Activated naive CD8-positive, alpha-beta T cell treated with anti-CD3 and anti-CD28 coated beads, Interleukin-2, amount 50 U/mL, for 16 hours (primary cell): ENCODE data around the gene KDM1B.
"Not testable (repeated sequence)": the region's sequence is repeated elsewhere in the genome, so short reads cannot be mapped to it uniquely, and the experiment has no call there.

Experiments
- DNase-seq: peaks from one replicate; pipeline ENCODE4 v3.0.0-alpha.2; 2020; ENCODE audit warnings: low read depth, low spot score

Gene KDM1B

GRCh38 chr6:18189196-18189595 lies 34.0 kb downstream of the KDM1B start:
- DNase-seq = no peak

GRCh38 chr6:18192026-18192425 lies 36.8 kb downstream of the KDM1B start:
- no peak for DNase-seq

DNA sequence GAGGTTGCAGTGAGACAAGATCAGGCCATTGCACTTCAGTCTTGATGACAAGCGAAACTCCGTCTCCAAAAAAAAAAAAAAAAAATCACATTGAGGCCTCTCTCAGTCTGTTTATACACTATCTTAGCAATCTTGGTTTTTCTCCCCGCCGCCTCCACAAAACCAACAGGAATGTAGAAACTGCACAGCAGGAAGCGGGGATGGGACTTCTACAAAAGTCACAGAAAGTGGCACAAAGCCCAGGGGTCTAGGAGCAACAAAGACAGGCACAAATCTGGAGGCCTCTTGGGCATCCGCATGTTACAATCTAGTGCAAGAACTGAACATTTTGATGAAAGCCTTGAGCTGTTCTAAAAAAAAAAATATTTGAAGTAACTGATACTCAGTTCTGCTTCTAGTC lies 48.6 kb downstream of the KDM1B start:
- DNase-seq = no peak

DNA sequence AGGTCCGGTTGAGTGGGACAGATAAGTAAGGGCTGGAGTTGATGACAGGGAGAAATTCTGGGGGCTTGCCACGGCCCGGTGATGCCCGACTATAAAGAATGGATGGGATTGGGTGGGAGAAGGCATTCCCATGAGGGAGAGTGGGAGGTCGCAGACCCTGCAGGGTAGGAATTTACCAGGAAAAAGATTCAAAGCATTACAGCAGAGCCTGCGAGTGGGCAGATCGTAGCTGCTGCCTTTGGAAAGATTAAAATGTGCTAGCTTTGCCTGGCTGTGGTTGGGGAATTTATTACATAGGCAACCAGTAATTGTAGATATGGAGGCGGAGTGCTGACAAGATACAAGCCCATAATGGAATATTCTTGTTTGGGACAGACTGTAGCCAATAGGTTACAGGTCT lies 49.5 kb downstream of the KDM1B start:
- DNase-seq = no peak

GRCh38 chr6:18206591-18206990 lies 51.4 kb downstream of the KDM1B start:
- DNase-seq = no peak

- DNase-seq = no peak
Measured at GRCh38 chr6:18207438-18207837, 52.2 kb downstream of the KDM1B start.

DNA sequence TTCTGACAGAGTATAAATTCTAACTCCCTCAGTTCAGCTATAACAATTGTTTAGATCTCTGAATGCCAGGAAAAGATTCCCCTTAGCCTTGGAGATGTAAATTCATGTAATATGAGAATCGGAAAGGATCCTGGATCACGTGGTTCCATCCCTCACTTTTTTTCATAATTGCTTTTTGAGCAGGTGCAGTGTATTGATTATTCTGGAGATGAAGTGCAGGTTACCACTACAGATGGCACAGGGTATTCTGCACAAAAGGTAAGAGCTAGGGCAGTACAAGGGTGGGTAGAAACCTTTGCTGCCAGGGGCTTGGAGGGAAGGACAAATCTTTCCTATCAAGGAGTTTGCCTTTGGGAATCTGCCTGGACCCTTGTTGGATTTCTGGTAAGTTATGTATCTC lies 52.7 kb downstream of the KDM1B start:
- DNase-seq = no peak

DNA sequence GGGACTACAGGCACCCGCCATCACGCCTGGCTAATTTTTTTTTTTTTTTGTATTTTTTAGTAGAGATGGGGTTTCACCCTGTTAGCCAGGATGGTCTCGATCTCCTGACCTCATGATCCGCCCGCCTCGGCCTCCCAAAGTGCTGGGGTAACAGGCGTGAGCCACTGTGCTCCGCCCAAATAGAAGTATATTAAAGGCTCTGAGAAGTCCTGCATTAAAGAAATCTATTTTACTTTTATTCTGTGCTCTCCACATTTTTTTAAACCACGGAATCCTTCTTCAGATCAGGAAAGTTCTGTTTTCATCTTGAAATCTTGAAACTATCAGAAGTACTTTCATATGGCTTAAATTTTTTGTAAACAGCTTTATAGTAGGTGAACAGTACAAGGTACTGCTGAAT lies 53.6 kb downstream of the KDM1B start:
- not testable (repeated sequence) for DNase-seq

GRCh38 chr6:18209539-18210197 lies 54.4 kb downstream of the KDM1B start:
- no peak for DNase-seq

GRCh38 chr6:18210707-18211106 lies 55.5 kb downstream of the KDM1B start:
- no peak for DNase-seq

DNA sequence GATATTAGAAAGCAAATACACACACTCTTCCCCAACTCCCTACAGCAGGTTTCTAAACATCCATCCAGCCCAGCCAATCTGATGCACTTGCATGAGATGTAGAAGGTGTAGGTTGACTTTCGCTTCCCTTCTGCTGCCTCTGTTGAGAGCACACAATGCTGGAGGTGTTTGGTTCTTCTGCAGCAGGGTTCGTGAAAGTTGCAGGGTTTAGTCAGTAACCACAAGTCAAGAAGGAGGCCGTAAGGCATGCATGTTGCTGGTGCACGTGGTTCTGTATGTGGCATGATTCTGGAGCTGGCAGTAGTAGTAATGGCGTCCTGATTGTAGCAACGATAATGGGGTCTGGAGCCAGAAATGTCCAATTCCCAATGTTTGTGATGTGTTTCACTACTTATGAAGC lies 56.1 kb downstream of the KDM1B start:
- no peak for DNase-seq

DNA sequence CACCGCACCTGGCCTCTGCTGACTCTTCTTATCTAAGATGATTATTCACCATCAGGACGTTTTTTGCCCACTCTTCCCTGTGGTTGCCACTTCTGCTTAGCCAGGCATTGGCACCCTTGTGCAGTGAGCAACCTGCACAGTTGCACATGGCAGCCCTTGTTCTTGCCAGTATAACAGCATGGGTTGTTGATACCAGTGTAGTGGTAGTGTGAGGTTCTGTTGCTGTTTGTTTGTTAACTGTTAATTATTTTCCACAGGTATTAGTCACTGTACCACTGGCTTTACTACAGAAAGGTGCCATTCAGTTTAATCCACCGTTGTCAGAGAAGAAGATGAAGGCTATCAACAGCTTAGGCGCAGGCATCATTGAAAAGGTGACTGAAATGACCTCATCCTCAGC lies 57.0 kb downstream of the KDM1B start:
- DNase-seq = no peak

DNA sequence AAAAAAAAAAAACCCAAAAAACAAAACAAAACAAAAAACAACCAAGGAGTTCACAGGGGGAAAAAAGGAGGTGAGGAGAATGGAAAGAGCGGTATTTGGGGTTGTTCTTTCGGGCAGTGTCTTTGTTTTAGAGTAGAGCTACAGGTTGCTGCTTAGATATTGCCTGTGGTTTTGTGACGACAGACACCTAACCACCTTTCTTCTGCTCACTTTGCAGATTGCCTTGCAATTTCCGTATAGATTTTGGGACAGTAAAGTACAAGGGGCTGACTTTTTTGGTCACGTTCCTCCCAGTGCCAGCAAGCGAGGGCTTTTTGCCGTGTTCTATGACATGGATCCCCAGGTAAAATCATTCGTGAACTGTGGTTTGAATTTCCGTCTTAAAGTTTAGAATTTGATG lies 58.2 kb downstream of the KDM1B start:
- DNase-seq = no peak

DNA sequence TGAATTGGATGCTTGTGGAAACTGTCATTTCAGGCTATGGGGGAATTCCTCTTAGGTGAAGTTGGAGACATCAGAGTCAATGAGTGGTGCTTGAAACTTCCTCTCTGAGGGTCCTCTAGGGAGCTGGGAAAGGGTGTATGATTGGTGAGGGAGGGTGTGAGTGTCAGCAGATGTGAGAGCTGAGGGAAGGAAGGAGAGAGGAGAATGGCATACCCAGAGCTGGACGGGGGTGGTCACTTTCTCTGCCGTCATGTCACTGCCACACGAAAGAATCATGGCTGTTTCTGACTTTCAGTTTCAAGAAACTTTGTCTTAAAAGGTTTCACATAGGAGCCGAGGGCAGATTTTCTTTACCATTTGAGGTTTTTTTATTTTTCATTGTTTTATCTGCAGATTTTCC lies 58.8 kb downstream of the KDM1B start:
- no peak for DNase-seq

DNA sequence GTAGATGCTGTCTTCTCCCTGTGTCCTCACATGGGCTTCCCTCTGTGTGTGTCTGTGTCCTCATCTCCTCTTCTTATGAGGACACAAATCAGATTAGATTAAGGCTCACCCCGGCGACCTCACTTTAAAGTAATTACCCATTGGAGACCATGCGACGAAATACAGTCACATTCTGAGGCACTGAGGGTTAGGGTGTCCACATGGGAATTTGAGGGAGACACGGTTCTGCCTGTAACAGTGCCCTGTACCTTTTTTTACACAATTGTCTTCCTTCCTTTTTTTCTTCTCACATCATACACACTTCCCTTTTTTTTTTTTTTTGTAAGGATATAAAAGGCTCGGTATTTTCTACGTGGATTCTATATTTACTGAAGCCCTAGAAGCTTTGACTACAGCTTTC lies 60.2 kb downstream of the KDM1B start:
- DNase-seq = no peak

DNA sequence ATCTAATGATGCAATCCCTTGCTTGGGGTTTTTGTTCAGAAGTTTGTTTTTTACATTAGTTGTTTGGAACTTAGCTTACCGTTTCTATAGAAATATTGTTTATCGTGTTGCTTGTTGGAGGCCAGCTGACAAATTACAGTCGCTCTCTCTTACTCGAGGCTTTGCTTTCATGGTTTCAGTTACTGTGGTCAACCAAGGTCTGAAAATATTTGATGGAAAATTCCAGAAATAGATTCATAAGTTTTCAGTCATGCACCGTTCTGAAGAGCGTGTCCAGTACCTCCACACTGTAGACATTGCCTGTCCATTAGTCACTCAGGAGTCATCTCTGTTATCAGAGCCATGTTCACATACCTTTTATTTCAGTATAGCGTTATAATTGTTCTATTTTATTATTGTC lies 61.2 kb downstream of the KDM1B start:
- DNase-seq = no peak

GRCh38 chr6:18218233-18218632 lies 63.0 kb downstream of the KDM1B start:
- no peak for DNase-seq

DNA sequence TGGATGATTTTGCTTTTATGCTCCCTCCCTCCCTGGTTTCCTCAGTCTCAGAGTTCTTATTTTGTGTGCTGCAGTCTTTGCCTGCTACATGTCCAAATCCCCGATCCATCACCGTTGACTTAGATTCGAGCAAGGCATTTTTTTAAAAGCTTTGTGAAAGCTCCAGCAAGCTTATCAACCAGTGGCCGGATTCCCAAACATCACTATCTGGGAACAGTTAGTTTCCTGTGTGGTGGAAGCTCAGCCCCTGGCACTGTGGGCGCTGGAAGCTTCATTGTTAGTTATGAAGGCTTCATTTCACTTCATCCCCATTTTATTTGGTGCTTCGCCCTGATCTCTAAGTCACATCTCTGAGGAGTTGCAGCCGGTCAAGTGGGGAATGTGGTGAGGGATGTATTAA lies 64.4 kb downstream of the KDM1B start:
- DNase-seq = no peak

- DNase-seq = no peak
Measured at GRCh38 chr6:18221288-18221615, 66.0 kb downstream of the KDM1B start.

DNA sequence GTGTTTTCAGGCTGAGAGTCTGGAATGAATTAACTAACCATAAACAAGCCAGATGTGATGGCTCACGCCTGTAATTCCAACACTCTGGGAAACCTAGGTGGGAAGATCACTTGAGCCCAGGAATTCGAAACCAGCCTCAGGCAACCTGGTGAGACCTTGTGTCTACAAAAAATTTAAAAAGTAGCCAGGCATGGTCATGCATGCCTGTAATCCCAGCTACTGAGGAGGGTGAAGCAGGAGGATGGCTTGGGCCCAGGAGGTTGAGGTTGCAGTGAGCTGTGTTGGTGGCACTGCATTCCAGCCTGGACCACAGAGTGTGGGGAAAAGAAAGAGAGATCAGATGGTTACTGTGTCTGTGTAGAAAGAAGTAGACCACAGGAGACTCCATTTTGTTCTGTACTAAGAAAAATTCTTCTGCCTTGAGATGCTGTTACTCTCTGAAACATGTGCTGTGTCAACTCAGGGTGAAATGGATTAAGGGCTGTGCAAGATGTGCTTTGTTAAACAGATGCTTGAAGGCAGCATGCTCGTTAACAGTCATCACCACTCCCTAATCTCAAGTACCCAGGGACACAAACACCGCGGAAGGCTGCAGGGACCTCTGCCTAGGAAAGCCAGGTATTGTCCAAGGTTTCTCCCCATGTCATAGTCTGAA lies 71.4 kb downstream of the KDM1B start:
- not testable (repeated sequence) for DNase-seq

DNA sequence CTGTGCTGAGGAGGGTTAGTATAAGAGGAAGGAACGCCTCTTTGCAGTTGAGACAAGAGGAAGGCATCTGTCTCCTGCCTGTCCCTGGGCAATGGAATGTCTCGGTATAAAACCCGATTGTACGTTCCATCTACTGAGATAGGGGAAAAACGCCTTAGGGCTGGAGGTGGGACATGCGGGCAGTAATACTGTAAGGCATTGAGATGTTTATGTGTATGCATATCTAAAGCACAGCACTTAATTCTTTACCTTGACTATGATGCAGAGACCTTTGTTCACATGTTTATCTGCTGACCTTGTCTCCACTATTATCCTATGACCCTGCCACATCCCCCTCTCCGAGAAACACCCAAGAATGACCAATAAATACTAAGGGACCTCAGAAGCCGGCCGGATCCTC lies 71.9 kb downstream of the KDM1B start:
- not testable (repeated sequence) for DNase-seq

DNA sequence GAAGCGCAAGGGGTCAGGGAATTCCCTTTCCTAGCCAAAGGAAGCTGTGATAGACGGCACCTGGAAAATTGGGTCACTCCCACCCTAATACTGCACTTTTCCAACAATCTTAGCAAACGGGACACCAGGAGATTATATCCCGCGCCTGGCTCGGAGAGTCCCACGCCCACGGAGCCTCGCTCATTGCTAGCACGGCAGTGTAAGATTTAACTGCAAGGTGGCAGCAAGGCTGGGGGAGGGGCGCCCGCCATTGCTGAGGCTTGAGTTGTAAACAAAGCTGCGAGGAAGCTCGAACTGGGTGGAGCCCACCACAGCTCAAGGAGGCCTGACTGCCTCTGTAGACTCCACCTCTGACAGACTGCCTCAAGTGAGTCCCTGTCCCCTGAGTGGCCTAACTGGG lies 73.4 kb downstream of the KDM1B start:
- not testable (repeated sequence) for DNase-seq

- DNase-seq = not testable (repeated sequence)
Measured at GRCh38 chr6:18231856-18232255, 76.6 kb downstream of the KDM1B start.

DNA sequence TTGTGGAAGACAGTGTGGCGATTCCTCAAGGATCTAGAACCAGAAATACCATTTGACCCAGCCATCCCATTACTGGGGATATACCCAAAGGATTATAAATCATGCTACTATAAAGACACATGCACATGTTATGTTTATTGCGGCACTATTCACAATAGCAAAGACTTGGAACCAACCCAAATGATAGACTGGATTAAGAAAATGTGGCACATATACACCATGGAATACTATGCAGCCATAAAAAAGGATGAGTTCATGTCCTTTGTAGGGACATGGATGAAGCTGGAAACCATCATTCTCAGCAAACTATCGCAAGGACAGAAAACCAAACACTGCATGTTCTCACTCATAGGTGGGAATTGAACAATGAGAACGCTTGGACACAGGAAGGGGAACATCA lies 78.5 kb downstream of the KDM1B start:
- not testable (repeated sequence) for DNase-seq
